ENCODE data around the gene MROH2A.

DNA sequence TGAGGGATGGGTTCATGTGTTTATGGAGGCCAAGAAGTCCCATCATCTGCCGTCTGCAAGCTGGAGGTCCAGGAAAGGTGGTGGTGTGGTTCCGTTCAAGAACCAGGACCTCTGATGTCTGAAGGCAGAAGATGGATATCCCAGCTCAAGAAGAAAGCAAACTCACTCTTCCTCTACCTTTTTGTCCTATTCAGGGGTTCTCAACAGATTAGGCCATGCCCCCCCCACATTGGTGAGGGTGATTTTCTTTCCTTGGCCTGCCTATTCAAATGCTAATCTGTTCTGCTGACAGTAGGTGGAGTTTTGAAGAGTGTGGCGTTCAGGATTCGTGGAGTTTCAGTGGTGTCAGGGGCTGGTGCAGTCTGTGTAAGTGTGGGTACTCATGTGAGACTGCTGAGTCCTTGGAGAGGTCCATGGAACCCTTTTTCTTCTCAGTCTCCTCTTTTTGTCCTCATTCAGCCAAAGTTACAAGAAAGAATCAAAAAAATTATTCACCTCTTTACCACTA lies 84.2 kb downstream of the MROH2A start:
- no peak for TF ChIP-seq EZH2 (IDR thresholded peaks at IDR 0.05; ENCODE audit: low read depth)
- TF ChIP-seq, protein P1, sequence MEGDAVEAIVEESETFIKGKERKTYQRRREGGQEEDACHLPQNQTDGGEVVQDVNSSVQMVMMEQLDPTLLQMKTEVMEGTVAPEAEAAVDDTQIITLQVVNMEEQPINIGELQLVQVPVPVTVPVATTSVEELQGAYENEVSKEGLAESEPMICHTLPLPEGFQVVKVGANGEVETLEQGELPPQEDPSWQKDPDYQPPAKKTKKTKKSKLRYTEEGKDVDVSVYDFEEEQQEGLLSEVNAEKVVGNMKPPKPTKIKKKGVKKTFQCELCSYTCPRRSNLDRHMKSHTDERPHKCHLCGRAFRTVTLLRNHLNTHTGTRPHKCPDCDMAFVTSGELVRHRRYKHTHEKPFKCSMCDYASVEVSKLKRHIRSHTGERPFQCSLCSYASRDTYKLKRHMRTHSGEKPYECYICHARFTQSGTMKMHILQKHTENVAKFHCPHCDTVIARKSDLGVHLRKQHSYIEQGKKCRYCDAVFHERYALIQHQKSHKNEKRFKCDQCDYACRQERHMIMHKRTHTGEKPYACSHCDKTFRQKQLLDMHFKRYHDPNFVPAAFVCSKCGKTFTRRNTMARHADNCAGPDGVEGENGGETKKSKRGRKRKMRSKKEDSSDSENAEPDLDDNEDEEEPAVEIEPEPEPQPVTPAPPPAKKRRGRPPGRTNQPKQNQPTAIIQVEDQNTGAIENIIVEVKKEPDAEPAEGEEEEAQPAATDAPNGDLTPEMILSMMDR (conservative IDR thresholded peaks at IDR 0.05), result no peak

Data from PC-9 (cell line).